ENCODE data around the gene ECM2. TPM values are rescaled to one million over a fixed set of nuclear protein-coding genes. Genes with fewer than 3 reads are reported as not detected.

ECM2 gene
- total RNA-seq, 4 donors from 2014 or later: 15.9 to 59.0 (median 53.6) TPM

DNA sequence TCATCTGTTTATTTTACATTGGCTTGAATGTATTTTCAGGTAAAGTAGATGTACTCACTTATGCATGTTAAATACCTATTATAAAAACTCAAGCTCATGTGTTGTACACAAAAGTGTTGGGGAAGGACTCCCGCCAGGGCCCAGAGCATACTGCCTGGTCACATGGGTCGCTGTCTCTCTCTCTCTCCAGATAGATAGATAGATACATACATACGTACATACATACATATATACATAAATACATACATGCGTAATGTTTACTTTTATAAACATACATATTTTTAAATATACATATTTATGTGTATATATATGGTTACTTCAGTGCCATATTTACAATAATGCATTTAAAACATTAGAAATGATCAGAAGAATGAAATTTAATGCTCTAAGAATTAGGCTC, 78.2 kb downstream of the ECM2 start:
- DNase-seq (ENCODE audit: low spot score in 2 of 2): no peak
- H3K4me1 ChIP-seq: no peaks in the 10 kb centered on the region
- TF ChIP-seq, protein P1, sequence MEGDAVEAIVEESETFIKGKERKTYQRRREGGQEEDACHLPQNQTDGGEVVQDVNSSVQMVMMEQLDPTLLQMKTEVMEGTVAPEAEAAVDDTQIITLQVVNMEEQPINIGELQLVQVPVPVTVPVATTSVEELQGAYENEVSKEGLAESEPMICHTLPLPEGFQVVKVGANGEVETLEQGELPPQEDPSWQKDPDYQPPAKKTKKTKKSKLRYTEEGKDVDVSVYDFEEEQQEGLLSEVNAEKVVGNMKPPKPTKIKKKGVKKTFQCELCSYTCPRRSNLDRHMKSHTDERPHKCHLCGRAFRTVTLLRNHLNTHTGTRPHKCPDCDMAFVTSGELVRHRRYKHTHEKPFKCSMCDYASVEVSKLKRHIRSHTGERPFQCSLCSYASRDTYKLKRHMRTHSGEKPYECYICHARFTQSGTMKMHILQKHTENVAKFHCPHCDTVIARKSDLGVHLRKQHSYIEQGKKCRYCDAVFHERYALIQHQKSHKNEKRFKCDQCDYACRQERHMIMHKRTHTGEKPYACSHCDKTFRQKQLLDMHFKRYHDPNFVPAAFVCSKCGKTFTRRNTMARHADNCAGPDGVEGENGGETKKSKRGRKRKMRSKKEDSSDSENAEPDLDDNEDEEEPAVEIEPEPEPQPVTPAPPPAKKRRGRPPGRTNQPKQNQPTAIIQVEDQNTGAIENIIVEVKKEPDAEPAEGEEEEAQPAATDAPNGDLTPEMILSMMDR (IDR thresholded peaks at IDR 0.05): no peak
- TF ChIP-seq EP300 (IDR thresholded peaks at IDR 0.05) (no peak), POLR2A (IDR thresholded peaks at IDR 0.05) (no peak)
- WGBS, 2 donors: 91 to 94% methylated on average over 4 of the region's 4 CpGs
- no peaks in the 10 kb centered on the region for H3K36me3 ChIP-seq
- H3K9me3 ChIP-seq: no peaks in the 10 kb centered on the region
- no peak overlapping the region for H3K27ac ChIP-seq
- H3K4me3 ChIP-seq: no peak overlapping the region
- H3K27me3 ChIP-seq: no peaks in the 10 kb centered on the region

DNA sequence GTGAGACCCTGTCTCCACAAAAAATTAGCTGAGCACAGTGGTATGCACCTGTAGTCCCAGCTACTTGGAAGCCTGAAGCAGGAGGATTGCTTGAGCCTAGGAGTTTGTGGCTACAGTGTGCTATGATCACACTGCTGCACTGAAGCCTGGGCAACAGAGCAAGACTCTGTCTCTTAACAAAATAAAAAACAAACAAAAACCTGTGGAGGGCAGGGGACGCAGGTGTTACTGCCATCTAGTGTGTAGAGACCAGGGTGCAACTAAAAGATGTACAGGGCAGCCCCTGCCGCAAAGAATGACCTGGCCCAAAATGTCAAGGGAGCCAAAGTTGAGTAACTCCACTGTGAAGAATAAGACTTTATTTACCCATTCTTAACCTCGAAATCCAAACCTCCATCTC, 80.6 kb downstream of the ECM2 start:
- Histone ChIP-seq H3K27ac (no peak overlapping the region), H3K4me3 (no peak overlapping the region), H3K9me3 (no peaks in the 10 kb centered on the region), H3K4me1 (no peaks in the 10 kb centered on the region), H3K27me3 (no peaks in the 10 kb centered on the region), H3K36me3 (no peaks in the 10 kb centered on the region)
- TF ChIP-seq EP300 (IDR thresholded peaks at IDR 0.05) (no peak), POLR2A (IDR thresholded peaks at IDR 0.05) (no peak)
- TF ChIP-seq, protein P1 (IDR thresholded peaks at IDR 0.05): no peak
- WGBS, 2 donors: 78 to 87% methylated on average over 3 of the region's 3 CpGs
- no peak for DNase-seq (ENCODE audit: low spot score in 2 of 2)

DNA sequence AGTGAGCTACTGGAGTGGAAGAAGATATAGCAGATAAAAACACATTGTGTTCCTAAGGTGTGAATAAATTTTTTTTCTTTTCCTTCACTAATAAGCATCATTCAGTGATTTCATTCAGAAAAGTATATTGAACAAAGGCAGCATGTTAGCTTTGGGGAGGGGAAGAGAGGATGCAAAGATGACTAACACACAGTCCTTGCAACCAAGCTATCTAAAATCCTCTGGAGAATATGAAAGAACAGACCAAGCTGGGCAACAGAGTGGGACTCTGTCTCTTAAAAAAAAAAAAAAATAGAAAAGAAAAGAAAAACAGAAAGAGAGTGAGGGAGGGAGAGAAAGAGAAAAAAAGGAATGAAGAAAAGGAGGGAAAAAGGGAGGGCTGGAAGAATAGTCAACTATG, 89.3 kb downstream of the ECM2 start:
- Histone ChIP-seq H3K27ac (no peak overlapping the region), H3K4me1 (no peaks in the 10 kb centered on the region), H3K27me3 (no peaks in the 10 kb centered on the region), H3K4me3 (no peak overlapping the region), H3K9me3 (no peaks in the 10 kb centered on the region), H3K36me3 (no peaks in the 10 kb centered on the region)
- DNase-seq (ENCODE audit: low spot score in 2 of 2): no peak
- TF ChIP-seq POLR2A (IDR thresholded peaks at IDR 0.05) (no peak), EP300 (IDR thresholded peaks at IDR 0.05) (no peak)
- TF ChIP-seq, protein P1 (IDR thresholded peaks at IDR 0.05): no peak

Small RNAs within 50 kb of the gene (small RNA-seq; reads per million reads assigned to genes)
- gene AL157827.1: not detected
- not detected for gene MIR4670

Other genes starting within 250 kb of the ECM2 start
- 100 to 1,000 TPM in 1 of 4 donors, 10 to 100 TPM in 3; 52.2 to 102 (median 78.1) TPM for gene IARS1, start 242.3 kb downstream of the ECM2 start, total RNA-seq
- gene NOL8, start 210.6 kb downstream of the ECM2 start, total RNA-seq: 10 to 100 TPM; 25.1 to 45.6 (median 31.4) TPM
- gene CENPP, start 210.0 kb downstream of the ECM2 start, total RNA-seq: 10 to 100 TPM in 1 of 4 donors, 1 to 10 TPM in 3; 5.0 to 17.1 (median 6.9) TPM
- 10 to 100 TPM in 3 of 4 donors, 1 to 10 TPM in 1; 4.2 to 33.9 (median 18.4) TPM for gene OGN, start 131.4 kb downstream of the ECM2 start, total RNA-seq
- 10 to 100 TPM; 19.2 to 64.9 (median 59.5) TPM for gene OMD, start 111.5 kb downstream of the ECM2 start, total RNA-seq
- gene ASPN, start 53.5 kb downstream of the ECM2 start, total RNA-seq: 10 to 100 TPM in 1 of 4 donors, 1 to 10 TPM in 3; 3.3 to 18.4 (median 5.5) TPM
- 10 to 100 TPM in 2 of 4 donors, 1 to 10 TPM in 2; 8.0 to 18.8 (median 11.0) TPM for gene IPPK, start 134.1 kb upstream of the ECM2 start, total RNA-seq
- gene BICD2, start 228.8 kb upstream of the ECM2 start, total RNA-seq: 10 to 100 TPM; 36.2 to 46.7 (median 41.6) TPM

All from tibial nerve (tissue), 4 donors.